HepG2 (cell line): Measurements from ENCODE around the gene ENPP7. TPM values are rescaled to one million over a fixed set of nuclear protein-coding genes. Genes with fewer than 3 reads are reported as not detected.

ENCODE experiments used
- AGO1 ChIP-seq: fragments of 200-400 bp; formaldehyde crosslinking; IDR thresholded peaks from 2 replicates; pipeline ENCODE4 v1.6.1; 2017; ENCODE audit warnings: mild to moderate bottlenecking, low read depth, low read length, moderate library complexity; ENCODE audit not compliant: poor library complexity, severe bottlenecking
- AKAP8 ChIP-seq: sonication (generic); formaldehyde crosslinking; IDR thresholded peaks from 2 replicates; pipeline ENCODE4 v1.5.1; 2020; ENCODE audit warnings: mild to moderate bottlenecking, missing genetic modification reagents
- ATF1 ChIP-seq: IDR thresholded peaks from 2 replicates; pipeline ENCODE4 v1.6.1; 2016; ENCODE audit warnings: mild to moderate bottlenecking, control low read depth
- GLI4 ChIP-seq: sonication (generic); formaldehyde crosslinking; IDR thresholded peaks from 2 replicates; pipeline ENCODE4 v1.5.1; 2020; ENCODE audit warnings: missing genetic modification reagents, mild to moderate bottlenecking, moderate library complexity, borderline replicate concordance
- HMG20B ChIP-seq: conservative IDR thresholded peaks from 2 replicates; pipeline ENCODE4 v1.6.1; 2016; ENCODE audit warnings: missing genetic modification reagents, missing compliant biosample characterization
- HNF1A ChIP-seq, 2 experiments: sonication (generic) in 1 of 2; formaldehyde crosslinking in 1 of 2; IDR thresholded peaks; 2 replicates each; pipeline versions ENCODE4 v1.4.0 to v1.6.1; 2016 to 2020; ENCODE audit warnings: borderline replicate concordance in 1 of 2, low read depth in 1 of 2, mild to moderate bottlenecking in 1 of 2, missing genetic modification reagents in 1 of 2
- HOXA9 ChIP-seq: sonication (generic); formaldehyde crosslinking; IDR thresholded peaks from 2 replicates; pipeline ENCODE4 v1.8.1; 2022; ENCODE audit warnings: missing genetic modification reagents, mild to moderate bottlenecking, moderate library complexity, borderline replicate concordance
- IKZF1 ChIP-seq: fragments of 450-650 bp; IDR thresholded peaks from 2 replicates; pipeline ENCODE4 v1.7.1; 2016
- MLLT10 ChIP-seq: sonication (generic); formaldehyde crosslinking; IDR thresholded peaks from 2 replicates; pipeline ENCODE4 v1.4.0; 2020; ENCODE audit warnings: missing genetic modification reagents
- MYPOP ChIP-seq: sonication (generic); formaldehyde crosslinking; IDR thresholded peaks from 2 replicates; pipeline ENCODE4 v1.8.1; 2023; ENCODE audit warnings: mild to moderate bottlenecking, moderate library complexity, missing genetic modification reagents
- NFIB ChIP-seq: sonication (generic); formaldehyde crosslinking; IDR thresholded peaks from 2 replicates; pipeline ENCODE4 v1.9.0; 2021; ENCODE audit warnings: missing genetic modification reagents, mild to moderate bottlenecking, borderline replicate concordance
- POLR2A ChIP-seq, 2 experiments: IDR thresholded peaks; 2 replicates each; pipeline ENCODE4 v1.6.1; 2011; ENCODE audit warnings: low read depth in 2 of 2, low read length in 2 of 2, mild to moderate bottlenecking in 1 of 2, moderate library complexity in 1 of 2; ENCODE audit not compliant: insufficient read depth in 1 of 2
- PPARG ChIP-seq: conservative IDR thresholded peaks from 2 replicates; pipeline ENCODE4 v1.6.1; 2016; ENCODE audit warnings: missing biosample characterization, missing genetic modification reagents
- RBM22 ChIP-seq: fragments of 200-400 bp; formaldehyde crosslinking; optimal IDR thresholded peaks from 2 replicates; pipeline ENCODE3; 2017; ENCODE audit warnings: mild to moderate bottlenecking, low read length, moderate library complexity
- RXRA ChIP-seq: sonication (generic); formaldehyde crosslinking; IDR thresholded peaks from 2 replicates; pipeline ENCODE4 v1.5.1; 2020; ENCODE audit warnings: missing genetic modification reagents
- TCF12 ChIP-seq, 2 experiments: fragments of 450-650 bp in 1 of 2; sonication (generic) in 1 of 2; formaldehyde crosslinking in 1 of 2; IDR thresholded peaks; 2 replicates each; pipeline versions ENCODE4 v1.6.1 to v1.8.0; 2017 to 2022; ENCODE audit warnings: antibody characterized with exemption in 1 of 2, mild to moderate bottlenecking in 1 of 2, missing genetic modification reagents in 1 of 2, moderate library complexity in 1 of 2
- THRA ChIP-seq: sonication (generic); formaldehyde crosslinking; IDR thresholded peaks from 2 replicates; pipeline ENCODE4 v1.4.0; 2020; ENCODE audit warnings: missing genetic modification reagents, borderline replicate concordance
- ZFY ChIP-seq: sonication (generic); formaldehyde crosslinking; IDR thresholded peaks from 2 replicates; pipeline ENCODE4 v1.4.0; 2020; ENCODE audit warnings: missing genetic modification reagents
- ZKSCAN8 ChIP-seq: IDR thresholded peaks from 2 replicates; pipeline ENCODE4 v1.6.1; 2016; ENCODE audit warnings: borderline replicate concordance, missing genetic modification reagents, missing compliant biosample characterization
- ZNF136 ChIP-seq: sonication (generic); formaldehyde crosslinking; IDR thresholded peaks from 2 replicates; pipeline ENCODE4 v1.8.1; 2022; ENCODE audit warnings: low read depth, mild to moderate bottlenecking, moderate library complexity, missing genetic modification reagents
- ZNF282 ChIP-seq: fragments of 450-650 bp; IDR thresholded peaks from 2 replicates; pipeline ENCODE4 v1.6.1; 2018; ENCODE audit not compliant: partially characterized antibody
- polyA plus RNA-seq, 8 experiments: library from polyadenylated mRNA; depleted of rRNA in 3 of 8; stranded (reverse) in 7 of 8; unstranded in 1 of 8; fragments of >200 nt; fragmentation: Illumina TruSeq in 4 of 8; extraction: Trizol in 4 of 8; gene quantifications; 2 replicates each; pipeline versions ENCODE4 v1.2.1 to v1.2.3, GENCODE V29; 2011 to 2016; ENCODE audit warnings: low read depth in 4 of 8, missing spikeins in 1 of 8, mixed read lengths in 1 of 8; ENCODE audit not compliant: insufficient read depth in 1 of 8
- total RNA-seq, 5 experiments: library from RNA; depleted of rRNA; stranded (reverse); fragments of >200 nt; fragmentation: Illumina TruSeq; extraction: Trizol; gene quantifications; 2 replicates each; pipeline ENCODE4 v1.2.3, GENCODE V29; 2016; ENCODE audit warnings: low read depth in 1 of 5

Gene ENPP7
- total and polyA plus RNA-seq, 2 of the 13 experiments (the other 11 are each of a cell fraction or from before 2014, with no cell fraction given) = 1.1 to 2.2 TPM

- TF ChIP-seq THRA (peak; percentile 25; the same call in 1 of the 2 replicates), HMG20B (CRISPR knock-in tag) (no peak), HNF1A (IDR thresholded peaks at IDR 0.05; ENCODE audit: low read depth) (no peak), HNF1A (CRISPR knock-in tag; IDR thresholded peaks at IDR 0.05; ENCODE audit: borderline replicate concordance) (no peak), ZNF282 (no peak), MYPOP (CRISPR knock-in tag) (no peak), IKZF1 (no peak), POLR2A (IDR thresholded peaks at IDR 0.05; ENCODE audit: insufficient read depth in 1 of 2, low read depth in 2 of 2, low read length in 2 of 2) (0 out of 4 replicates have a peak, but pooled peaks of 1 of the 2 experiments have one; percentile 26), GLI4 (no peak), ZNF136 (CRISPR knock-in tag) (no peak; the same call in 1 of the 2 replicates), HOXA9 (no peak), AGO1 (no peak), RXRA (CRISPR knock-in tag) (no peak; the same call in 1 of the 2 replicates), RBM22 (no peak), ZFY (no peak), ZKSCAN8 (peak; percentile 48; the same call in 1 of the 2 replicates), TCF12 (IDR thresholded peaks at IDR 0.05) (no peak), TCF12 (CRISPR knock-in tag; IDR thresholded peaks at IDR 0.05) (no peak), ATF1 (CRISPR knock-in tag) (peak; percentile 47; the same call in 1 of the 2 replicates), NFIB (CRISPR knock-in tag) (no peak), PPARG (CRISPR knock-in tag) (peak; percentile 60), MLLT10 (CRISPR knock-in tag) (no peak), AKAP8 (0 out of 2 replicates have a peak, but pooled peaks have one; percentile 58)
These were observed 45.8 kb downstream of the ENPP7 start (continued) for GRCh38 chr17:79776376-79777119.
